Measurements from ENCODE around the gene CNKSR3. TPM values are rescaled to one million over a fixed set of nuclear protein-coding genes. Genes with fewer than 3 reads are reported as not detected.

The CNKSR3 gene
- polyA plus RNA-seq, 3 donors: not detected

- Mint-ChIP-seq H3K4me1 (no peaks in the 10 kb centered on the region), H3K27ac (no peak overlapping the region), H3K36me3 (no peaks in the 10 kb centered on the region), H3K4me3 (no peak overlapping the region), H3K9me3 (peaks cover 0 to 3% (median 0%) of the 10 kb centered on the region in 7 donors), H3K27me3 (ENCODE audit: low read depth in 3 of 3) (peaks cover 0 to 3% (median 1%) of the 10 kb centered on the region in 3 donors)
- Histone ChIP-seq H3K27ac (ENCODE audit: low read depth in 1 of 2, low read length in 2 of 2) (no peak overlapping the region), H3K4me2 (replicated peaks; ENCODE audit: extremely low read depth, low read length, poor library complexity, severe bottlenecking) (no peak overlapping the region), H3K4me1 (ENCODE audit: control insufficient read depth in 1 of 2, insufficient read depth in 2 of 2, low read length in 2 of 2) (no peaks in the 10 kb centered on the region), H3K36me3 (replicated peaks in 1 of 2; ENCODE audit: control insufficient read depth in 1 of 2, insufficient read depth in 2 of 2, low read length in 2 of 2) (no peaks in the 10 kb centered on the region), H3K79me2 (ENCODE audit: insufficient read depth, low read length) (no peaks in the 10 kb centered on the region), H3K9me3 (replicated peaks in 1 of 2; ENCODE audit: control insufficient read depth in 1 of 2, insufficient read depth in 1 of 2, low read length in 2 of 2) (no peaks in the 10 kb centered on the region), H3K9ac (ENCODE audit: insufficient read depth, low read length, poor library complexity, severe bottlenecking) (no peak overlapping the region), H3K4me3 (replicated peaks in 1 of 3; ENCODE audit: low read depth in 2 of 3, low read length in 3 of 3) (no peak overlapping the region), H4K20me1 (ENCODE audit: insufficient read depth, low read length) (no peaks in the 10 kb centered on the region), H2AFZ (ENCODE audit: insufficient read depth, low read depth, low read length, poor library complexity, severe bottlenecking) (no peak overlapping the region), H3K27me3 (ENCODE audit: control insufficient read depth in 2 of 2, insufficient read depth in 2 of 2, low read length in 2 of 2) (no peaks in the 10 kb centered on the region)
- no peak for TF ChIP-seq CTCF (IDR thresholded peaks at IDR 0.05)
- no peak for DNase-seq
- intact Hi-C loops (cut with micrococcal nuclease): no loop called here
- WGBS (ENCODE audit: insufficient coverage): 100% methylated on average over 4 of the region's 6 CpGs
Measured at GRCh38 chr6:154554491-154554890, 44.0 kb upstream of the CNKSR3 start.

- TF ChIP-seq CTCF (IDR thresholded peaks at IDR 0.05): no peak
Measured at GRCh38 chr6:154550779-154551178, 40.3 kb upstream of the CNKSR3 start.

More at GRCh38 chr6:154550779-154551178, 40.3 kb upstream of the CNKSR3 start:
- H3K27ac Mint-ChIP-seq: no peak overlapping the region
- Histone ChIP-seq H3K9me3 (replicated peaks in 1 of 2; ENCODE audit: control insufficient read depth in 1 of 2, insufficient read depth in 1 of 2, low read length in 2 of 2) (no peaks in the 10 kb centered on the region), H3K4me2 (replicated peaks; ENCODE audit: extremely low read depth, low read length, poor library complexity, severe bottlenecking) (no peak overlapping the region), H3K9ac (ENCODE audit: insufficient read depth, low read length, poor library complexity, severe bottlenecking) (no peak overlapping the region), H3K4me3 (replicated peaks in 1 of 3; ENCODE audit: low read depth in 2 of 3, low read length in 3 of 3) (no peak overlapping the region), H4K20me1 (ENCODE audit: insufficient read depth, low read length) (no peaks in the 10 kb centered on the region), H3K27ac (ENCODE audit: low read depth in 1 of 2, low read length in 2 of 2) (no peak overlapping the region), H3K27me3 (ENCODE audit: control insufficient read depth in 2 of 2, insufficient read depth in 2 of 2, low read length in 2 of 2) (no peaks in the 10 kb centered on the region), H3K79me2 (ENCODE audit: insufficient read depth, low read length) (no peaks in the 10 kb centered on the region), H2AFZ (ENCODE audit: insufficient read depth, low read depth, low read length, poor library complexity, severe bottlenecking) (no peak overlapping the region), H3K4me1 (ENCODE audit: control insufficient read depth in 1 of 2, insufficient read depth in 2 of 2, low read length in 2 of 2) (no peaks in the 10 kb centered on the region), H3K36me3 (replicated peaks in 1 of 2; ENCODE audit: control insufficient read depth in 1 of 2, insufficient read depth in 2 of 2, low read length in 2 of 2) (no peaks in the 10 kb centered on the region)
- H3K27me3 Mint-ChIP-seq (ENCODE audit: low read depth in 3 of 3): no peaks in the 10 kb centered on the region
- no peaks in the 10 kb centered on the region for H3K36me3 Mint-ChIP-seq
- intact Hi-C loops (cut with micrococcal nuclease): no loop called here
- H3K4me1 Mint-ChIP-seq: no peaks in the 10 kb centered on the region
- peaks cover 0 to 3% (median 0%) of the 10 kb centered on the region in 7 donors for H3K9me3 Mint-ChIP-seq
- no peak for DNase-seq
- H3K4me3 Mint-ChIP-seq: no peak overlapping the region

Data from CD14-positive monocyte (primary cell).